B cell (primary cell): ENCODE measurements around the gene EEA1.

Experiments used
- CTCF ChIP-seq: fragments of 200-600 bp; IDR thresholded peaks from one replicate; pipeline ENCODE4 v1.8.0; 2022; ENCODE audit warnings: antibody characterized with exemption, mild to moderate bottlenecking
- EZH2 ChIP-seq: IDR thresholded peaks from 2 replicates; pipeline ENCODE4 v1.6.1; 2012; ENCODE audit warnings: borderline replicate concordance, low read depth, mild to moderate bottlenecking, moderate library complexity, low read length; ENCODE audit not compliant: insufficient read depth, poor library complexity, severe bottlenecking

- TF ChIP-seq CTCF (no peak), EZH2 (no peak)
Measured at GRCh38 chr12:92950011-92950410, 20.9 kb upstream of the EEA1 start.
